ENCODE measurements around the gene DDX43. TPM values are rescaled to one million over a fixed set of nuclear protein-coding genes. Genes with fewer than 3 reads are reported as not detected.
"Not testable (repeated sequence)": the region's sequence is repeated elsewhere in the genome, so short reads cannot be mapped to it uniquely, and the experiment has no call there.

DDX43 gene
- total RNA-seq: 0.30 TPM

DNA sequence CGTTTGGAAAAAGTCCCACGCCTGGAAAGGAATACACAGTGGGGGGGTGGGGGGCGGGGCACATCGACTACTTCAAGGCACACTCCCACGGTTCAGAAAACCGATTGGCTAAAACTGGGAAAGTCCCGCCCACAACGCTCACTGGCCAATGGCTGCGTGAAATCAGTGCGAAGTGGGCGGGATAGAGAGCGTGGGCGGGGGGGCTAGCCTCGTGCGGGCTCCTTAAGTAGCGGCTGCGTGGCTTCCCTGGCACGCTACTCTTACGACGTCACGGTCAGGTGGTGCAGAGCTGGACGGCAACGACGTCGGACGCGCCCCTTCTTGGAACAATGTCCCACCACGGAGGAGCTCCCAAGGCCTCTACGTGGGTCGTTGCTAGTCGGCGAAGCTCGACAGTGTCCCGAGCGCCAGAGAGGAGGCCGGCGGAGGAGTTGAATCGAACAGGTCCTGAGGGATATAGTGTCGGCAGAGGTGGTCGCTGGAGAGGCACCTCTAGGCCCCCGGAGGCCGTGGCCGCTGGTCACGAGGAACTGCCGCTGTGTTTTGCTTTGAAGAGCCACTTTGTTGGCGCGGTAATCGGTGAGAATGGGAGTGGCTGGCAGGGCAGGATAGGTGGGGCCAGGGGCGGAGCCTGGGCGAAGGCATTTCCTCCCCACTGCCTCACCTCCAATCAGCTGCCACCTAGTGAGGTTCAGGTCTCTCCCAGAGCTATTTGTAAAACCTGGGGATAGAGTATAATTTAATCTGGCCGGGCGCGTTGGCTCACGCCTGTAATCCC is at the start of gene DDX43:
TSS of gene DDX43 (plus strand) at position 252 of the 778 bp plus-strand sequence. CDS start at position 330, 78 bp downstream.
- DNase-seq: no peak

DNA sequence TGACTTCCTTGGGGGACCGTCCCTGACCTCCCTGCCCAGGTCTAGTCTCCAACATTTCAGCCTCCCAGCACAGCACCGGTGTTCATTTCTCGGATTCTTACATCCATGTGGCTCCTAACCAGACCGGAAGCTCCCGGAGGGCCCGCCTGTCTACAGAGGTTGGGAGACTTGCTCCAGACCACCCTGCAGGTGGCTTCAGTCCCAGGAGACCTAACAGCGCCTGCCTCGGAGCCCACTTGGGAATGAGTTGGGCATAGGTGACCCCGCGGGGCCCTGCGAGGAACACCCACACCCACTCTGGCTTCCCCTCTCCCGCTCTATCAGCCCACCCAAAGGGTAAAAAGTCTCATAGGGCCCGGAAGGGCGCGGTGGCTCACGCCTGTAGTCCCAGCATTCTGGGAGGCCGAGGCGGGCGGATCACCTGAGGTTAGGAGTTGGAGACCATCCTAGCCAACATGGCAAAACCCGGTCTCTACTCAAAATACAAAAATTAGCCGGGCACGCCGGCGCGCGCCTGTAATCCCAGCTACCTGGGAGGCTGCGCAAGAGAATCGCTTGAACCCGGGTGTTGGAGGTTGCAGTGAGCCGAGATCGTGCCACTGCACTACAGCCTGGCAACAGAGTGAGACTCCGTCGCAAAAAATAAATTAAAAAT is 46.0 kb upstream of the DDX43 start:
- DNase-seq: no peak

GRCh38 chr6:73349311-73349710 is 45.3 kb upstream of the DDX43 start:
- no peak for DNase-seq

DNA sequence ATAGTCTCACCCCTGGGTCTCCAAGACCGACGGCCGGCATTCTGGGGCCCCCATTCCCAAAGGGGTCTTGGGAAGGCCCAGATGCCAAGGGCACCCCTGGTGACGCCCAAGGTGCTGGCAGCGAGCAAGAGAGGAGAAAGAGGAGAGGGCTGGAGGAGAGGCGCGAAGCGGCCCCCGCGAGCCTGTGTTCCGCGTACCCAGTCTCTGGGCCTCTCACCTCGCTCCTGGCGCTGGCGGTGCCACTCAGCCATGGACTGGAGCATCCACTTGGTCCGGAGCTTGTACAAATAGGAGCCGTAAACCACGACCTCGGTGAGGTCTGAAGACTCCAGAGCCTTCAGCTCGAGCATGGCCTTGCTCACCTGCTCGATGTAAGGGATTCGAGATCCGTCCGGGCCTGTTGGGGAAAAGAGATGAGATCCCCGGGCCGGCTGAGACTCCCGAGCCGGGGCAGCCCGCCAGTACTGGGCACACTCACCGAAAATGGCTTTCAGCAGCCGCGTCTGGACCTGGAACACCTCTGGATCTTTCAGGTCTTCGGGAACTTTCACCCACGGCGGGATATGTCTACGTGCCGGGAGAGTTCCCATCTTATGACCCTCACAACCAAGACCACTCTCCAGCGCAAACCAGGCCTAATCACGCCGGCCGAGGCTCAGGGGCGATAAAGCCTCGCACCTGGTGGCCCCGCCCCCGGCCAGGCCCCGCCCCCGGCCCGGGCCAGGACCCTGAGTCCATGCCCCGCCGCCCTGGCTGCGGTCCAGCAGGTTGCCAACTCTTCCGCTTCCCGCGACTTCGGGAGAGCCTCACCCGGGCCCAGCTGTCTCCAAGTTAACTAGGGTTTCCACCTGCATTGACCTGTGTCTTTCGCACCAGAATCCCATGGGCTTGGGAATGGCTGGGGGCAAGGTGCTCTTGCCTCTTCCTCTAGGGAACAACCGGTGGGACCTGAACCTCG is 40.7 kb upstream of the DDX43 start, which contains the start of gene DPPA5:
TSS of gene DPPA5 (minus strand) at position 641 of the 958 bp plus-strand sequence. CDS start at position 590, 51 bp downstream.
- no peak for DNase-seq

DNA sequence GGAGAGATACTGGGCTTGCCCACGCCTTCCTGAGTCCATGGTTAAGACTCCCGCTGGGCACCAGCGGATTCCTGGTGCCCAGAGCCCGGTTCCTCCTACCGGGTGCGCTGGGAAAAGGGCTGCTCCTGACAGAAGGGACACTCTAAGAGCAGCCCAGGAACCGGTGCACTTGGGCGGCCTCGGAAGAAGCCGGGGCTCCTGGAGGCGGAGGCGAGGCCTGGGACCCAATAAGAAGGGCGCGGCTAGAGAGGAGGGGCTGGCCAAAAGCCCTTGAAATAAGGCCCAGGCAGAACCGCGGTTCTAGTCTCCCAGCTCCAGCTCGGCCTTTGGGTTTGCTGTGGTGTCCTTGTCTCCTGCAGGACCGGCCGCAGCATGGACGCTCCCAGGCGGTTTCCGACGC is 32.3 kb upstream of the DDX43 start, which contains the start of gene KHDC3L:
TSS of gene KHDC3L (plus strand) at position 301 of the 400 bp plus-strand sequence. CDS start at position 373, 72 bp downstream.
- DNase-seq: no peak

DNA sequence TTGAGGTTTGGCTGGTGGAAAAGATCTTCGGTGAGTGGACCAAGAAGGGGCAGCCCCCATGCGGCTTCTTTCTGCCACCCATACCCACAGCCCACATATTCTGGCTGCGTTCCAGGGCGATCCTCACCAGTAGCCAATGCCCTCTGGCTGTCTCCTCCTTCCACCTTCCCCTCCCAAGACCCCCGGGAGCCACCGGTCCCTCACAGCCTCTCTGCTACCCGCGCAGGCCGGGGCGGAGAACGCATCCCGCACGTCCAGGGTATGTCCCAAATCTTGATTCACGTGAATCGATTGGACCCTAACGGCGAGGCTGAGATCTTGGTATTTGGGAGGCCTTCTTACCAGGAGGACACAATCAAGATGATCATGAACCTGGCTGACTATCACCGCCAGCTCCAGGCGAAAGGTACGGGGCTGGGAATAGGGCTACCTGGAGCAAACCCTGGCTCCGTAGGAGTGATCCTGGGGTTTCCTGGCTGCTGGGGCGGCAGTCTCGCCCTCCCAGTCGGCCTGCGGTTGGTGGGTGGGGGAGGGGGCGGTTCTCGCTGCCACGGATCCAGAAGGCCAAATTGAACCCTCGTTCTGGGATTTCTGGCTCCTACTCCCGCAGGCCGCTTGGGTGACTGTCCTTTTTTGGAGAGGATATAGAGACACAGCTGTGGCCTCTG is 31.6 kb upstream of the DDX43 start:
- DNase-seq: no peak

- no peak for DNase-seq
These were observed 31.1 kb upstream of the DDX43 start for GRCh38 chr6:73363537-73363875.

- DNase-seq: no peak
These were observed 30.5 kb upstream of the DDX43 start for GRCh38 chr6:73364121-73364520.

- DNase-seq: no peak
These were observed 30.1 kb upstream of the DDX43 start for GRCh38 chr6:73364549-73364948.

- no peak for DNase-seq
These were observed 26.8 kb upstream of the DDX43 start for GRCh38 chr6:73367761-73368355.

GRCh38 chr6:73368675-73369074 is 26.0 kb upstream of the DDX43 start:
- no peak for DNase-seq

GRCh38 chr6:73369157-73369556 is 25.5 kb upstream of the DDX43 start:
- DNase-seq: no peak

GRCh38 chr6:73369563-73369962 is 25.1 kb upstream of the DDX43 start, which contains the start of gene OOEP:
OOEP (minus strand) TSS chr6:73369897; CDS start chr6:73369792, 105 bp downstream.
- DNase-seq: no peak

DNA sequence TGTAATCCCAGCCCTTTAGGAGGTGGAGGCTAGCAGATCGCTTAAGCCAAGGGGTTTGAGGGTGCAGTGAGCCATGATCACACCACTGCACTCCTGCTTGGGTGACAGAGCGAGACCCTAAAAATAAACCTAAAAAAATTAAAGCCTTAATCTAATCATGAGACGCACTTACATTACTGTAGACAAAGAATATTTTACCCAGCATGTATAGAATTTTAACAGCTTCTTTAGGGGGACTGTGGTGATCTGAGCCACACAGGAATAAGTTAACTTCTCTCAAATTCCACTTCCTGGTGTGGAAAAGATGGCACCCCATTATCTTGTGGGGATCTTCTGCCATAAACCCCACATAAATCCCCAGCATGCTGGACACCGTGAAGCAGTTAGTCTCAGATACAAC is 22.6 kb upstream of the DDX43 start:
- no peak for DNase-seq

DNA sequence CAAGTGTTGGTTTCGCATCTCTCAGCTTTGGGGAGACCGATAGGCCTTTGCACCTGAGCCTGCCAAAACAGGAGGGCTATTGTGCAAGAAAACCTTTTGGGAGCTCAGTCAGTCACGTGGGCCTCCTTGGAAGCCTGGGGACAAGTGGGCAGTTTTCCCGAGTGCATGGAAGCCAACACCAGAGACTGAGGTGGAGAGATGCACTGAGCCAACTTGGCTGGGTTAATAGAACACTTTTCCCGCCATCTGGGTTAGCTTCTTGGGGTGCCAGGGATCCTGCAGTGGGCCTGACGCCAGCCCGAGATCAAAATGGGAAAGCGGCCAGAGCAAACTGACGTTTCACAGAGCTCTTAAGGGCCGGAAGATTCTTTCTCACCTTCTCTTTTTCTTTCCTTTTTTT is 22.1 kb upstream of the DDX43 start:
- no peak for DNase-seq

DNA sequence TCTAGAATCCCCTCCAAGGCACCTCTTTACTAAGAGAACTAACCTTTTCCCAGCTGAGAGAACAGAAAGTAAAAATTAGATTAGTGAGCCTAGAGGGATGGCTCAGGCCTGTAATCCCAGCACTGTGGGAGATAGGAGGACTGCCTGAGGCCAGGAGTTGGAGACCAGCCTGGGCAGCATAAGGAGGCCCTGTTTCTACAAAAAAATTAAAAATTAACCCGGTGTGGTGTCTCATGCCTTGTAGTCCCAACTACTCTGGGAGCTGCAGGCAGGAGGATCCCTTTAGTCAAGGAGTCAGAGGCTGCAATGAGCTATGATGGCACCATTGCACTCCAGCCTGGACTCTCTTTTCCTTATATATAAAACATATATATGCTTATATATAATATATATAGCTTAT is 19.4 kb upstream of the DDX43 start:
- DNase-seq: no peak

GRCh38 chr6:73377225-73377624 is 17.4 kb upstream of the DDX43 start:
- no peak for DNase-seq

DNA sequence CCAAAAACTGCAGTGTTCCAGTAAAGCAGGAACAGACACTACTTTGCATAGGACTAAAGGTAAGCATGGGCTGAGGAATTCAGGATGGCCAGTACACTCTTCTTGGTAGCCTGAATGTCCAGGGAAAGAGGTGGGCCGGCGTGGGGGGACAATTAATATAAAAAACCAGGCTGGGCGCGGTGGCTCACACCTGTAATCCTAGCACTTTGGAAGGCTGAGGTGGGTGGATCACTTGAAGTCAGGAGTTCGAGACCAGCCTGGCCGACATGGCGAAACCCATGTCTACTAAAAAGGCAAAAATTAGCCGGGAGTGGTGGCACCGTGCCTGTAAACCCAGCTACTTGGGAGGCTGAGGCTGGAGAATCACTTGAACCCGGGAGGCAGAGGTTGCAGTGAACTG is 13.1 kb upstream of the DDX43 start:
- not testable (repeated sequence) for DNase-seq

- DNase-seq: no peak
These were observed 12.0 kb upstream of the DDX43 start for GRCh38 chr6:73382462-73383113.

DNA sequence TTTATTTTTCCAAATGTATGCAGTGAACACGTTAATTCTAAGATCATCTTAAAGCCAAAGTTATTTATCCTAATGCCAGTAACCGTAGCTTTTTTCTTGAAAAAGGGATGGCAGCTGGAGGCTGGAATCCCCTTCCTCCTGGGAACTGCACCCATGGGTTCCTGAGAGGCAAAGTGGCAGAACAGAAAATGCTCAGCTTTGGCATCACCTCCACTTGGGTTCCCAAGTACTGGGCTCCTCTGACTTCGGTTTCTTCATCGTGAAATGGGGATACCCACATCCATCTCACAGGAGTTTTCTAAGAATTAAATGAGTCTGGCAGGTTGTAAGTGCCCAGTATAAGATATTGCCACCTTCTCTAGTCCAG is 6.2 kb upstream of the DDX43 start:
- DNase-seq: no peak
